Breast epithelium (tissue), 4 donors: ENCODE measurements around the gene CACHD1. TPM values are rescaled to one million over a fixed set of nuclear protein-coding genes. Genes with fewer than 3 reads are reported as not detected.

ENCODE experiments used
- DNase-seq, 2 donors: peaks; one replicate each; pipeline ENCODE4 v3.0.0-alpha.2; 2019; ENCODE audit warnings: low spot score in 2 of 2
- H3K27ac ChIP-seq, 2 donors: fragments of 200-600 bp; sonication (generic) in 1 of 2; one replicate each; pipeline ENCODE4 v1.5.1; 2016 to 2019; ENCODE audit warnings: mild to moderate bottlenecking in 1 of 2
- H3K27me3 ChIP-seq, 2 donors: fragments of 200-600 bp; sonication (generic) in 1 of 2; one replicate each; pipeline versions ENCODE4 v1.5.1 to v1.6.0; 2017 to 2019; ENCODE audit warnings: control low read depth in 1 of 2, mild to moderate bottlenecking in 1 of 2
- H3K36me3 ChIP-seq: fragments of 200-600 bp; one replicate; pipeline ENCODE4 v1.5.1; 2019
- H3K4me1 ChIP-seq, 2 donors: fragments of 200-600 bp; sonication (generic); one replicate each; pipeline ENCODE4 v1.5.1; 2016 to 2019; ENCODE audit warnings: control low read depth in 1 of 2
- H3K4me3 ChIP-seq, 3 donors: fragments of 200-600 bp; sonication (generic); 1 replicate in 2 of 3; 2 replicates in 1 of 3; pipeline ENCODE4 v1.5.1; 2016 to 2019; ENCODE audit warnings: mild to moderate bottlenecking in 3 of 3, moderate library complexity in 2 of 3
- H3K9me3 ChIP-seq, 2 donors: fragments of 200-600 bp; sonication (generic) in 1 of 2; one replicate each; pipeline ENCODE4 v1.5.1; 2016 to 2019; ENCODE audit warnings: control low read depth in 1 of 2
- POLR2A ChIP-seq: fragments of 450-650 bp; IDR thresholded peaks from one replicate; pipeline ENCODE4 v1.6.1; 2016; ENCODE audit warnings: antibody characterized with exemption, mild to moderate bottlenecking, moderate library complexity
- POLR2AphosphoS5 ChIP-seq, 3 donors: sonication (generic); formaldehyde crosslinking; IDR thresholded peaks; one replicate each; pipeline ENCODE4 v1.6.1; 2017; ENCODE audit warnings: antibody characterized with exemption in 3 of 3
- intact Hi-C: fragments of 100-400 bp; cut with DNase I; formaldehyde crosslinking; loops from one replicate; pipeline ENCODE4 v1.15.1; 2023; ENCODE audit warnings: low total_unique reads
- total RNA-seq, 3 donors: library from RNA; depleted of rRNA; stranded (reverse); fragments of >200 nt; gene quantifications; one replicate each; pipeline ENCODE4 v1.1.0, GENCODE V29; 2016
- TF ChIP-seq, protein P1 (sequence below), 3 donors: fragments of 450-650 bp; IDR thresholded peaks; one replicate each; pipeline ENCODE4 v1.5.1; 2016 to 2017; ENCODE audit warnings: antibody characterized with exemption in 3 of 3, mild to moderate bottlenecking in 3 of 3, moderate library complexity in 3 of 3

The CACHD1 gene
- total RNA-seq, 3 donors from 2014 or later = 21.6 to 31.9 (median 25.3) TPM

DNA sequence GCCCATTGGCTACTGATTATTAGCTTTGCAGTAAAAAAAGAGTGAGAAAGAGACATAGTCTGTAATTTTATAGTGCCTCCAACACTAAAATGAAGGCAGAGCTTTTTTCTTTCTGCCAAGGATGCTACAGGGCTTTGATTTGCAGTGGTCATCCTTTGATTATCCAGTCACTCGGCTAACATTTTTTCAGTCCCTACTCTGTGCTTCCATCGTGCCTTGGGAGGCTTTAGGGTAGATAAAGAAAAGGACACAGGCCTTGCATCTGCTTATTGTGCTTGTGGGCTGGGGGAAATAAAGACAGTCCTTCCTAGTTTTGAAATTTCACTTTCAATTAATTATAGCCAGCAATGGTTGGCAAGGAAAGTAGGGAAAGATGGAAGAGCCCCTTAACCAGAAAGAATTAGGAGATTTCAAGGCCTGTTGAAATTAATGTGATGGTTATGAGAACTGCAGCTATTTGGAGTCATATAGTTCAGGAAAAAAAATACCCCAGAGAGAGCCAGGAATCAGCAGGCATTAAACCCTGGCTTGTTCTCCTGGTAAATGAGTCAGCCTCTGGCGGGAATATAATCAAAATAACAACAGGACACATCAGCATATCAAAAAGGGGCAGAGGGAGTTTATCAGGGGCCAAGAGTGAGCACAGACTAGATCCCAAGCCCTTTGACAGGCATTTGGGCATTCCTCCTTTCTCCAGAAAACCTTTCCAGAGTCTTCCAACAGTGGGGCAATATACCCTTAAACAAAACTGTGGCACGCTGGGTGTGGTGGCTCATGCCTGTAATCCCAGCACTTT, 27.4 kb downstream of the CACHD1 start:
- Histone ChIP-seq H3K27ac (peak overlapping the region; percentile 6 to 60), H3K9me3 (no peaks in the 10 kb centered on the region), H3K36me3 (no peaks in the 10 kb centered on the region), H3K4me3 (no peak overlapping the region), H3K27me3 (no peaks in the 10 kb centered on the region), H3K4me1 (peaks cover 0 to 7% of the 10 kb centered on the region in 2 donors)
- TF ChIP-seq POLR2A (no peak), POLR2AphosphoS5 (IDR thresholded peaks at IDR 0.05) (no peak)
- TF ChIP-seq, protein P1, sequence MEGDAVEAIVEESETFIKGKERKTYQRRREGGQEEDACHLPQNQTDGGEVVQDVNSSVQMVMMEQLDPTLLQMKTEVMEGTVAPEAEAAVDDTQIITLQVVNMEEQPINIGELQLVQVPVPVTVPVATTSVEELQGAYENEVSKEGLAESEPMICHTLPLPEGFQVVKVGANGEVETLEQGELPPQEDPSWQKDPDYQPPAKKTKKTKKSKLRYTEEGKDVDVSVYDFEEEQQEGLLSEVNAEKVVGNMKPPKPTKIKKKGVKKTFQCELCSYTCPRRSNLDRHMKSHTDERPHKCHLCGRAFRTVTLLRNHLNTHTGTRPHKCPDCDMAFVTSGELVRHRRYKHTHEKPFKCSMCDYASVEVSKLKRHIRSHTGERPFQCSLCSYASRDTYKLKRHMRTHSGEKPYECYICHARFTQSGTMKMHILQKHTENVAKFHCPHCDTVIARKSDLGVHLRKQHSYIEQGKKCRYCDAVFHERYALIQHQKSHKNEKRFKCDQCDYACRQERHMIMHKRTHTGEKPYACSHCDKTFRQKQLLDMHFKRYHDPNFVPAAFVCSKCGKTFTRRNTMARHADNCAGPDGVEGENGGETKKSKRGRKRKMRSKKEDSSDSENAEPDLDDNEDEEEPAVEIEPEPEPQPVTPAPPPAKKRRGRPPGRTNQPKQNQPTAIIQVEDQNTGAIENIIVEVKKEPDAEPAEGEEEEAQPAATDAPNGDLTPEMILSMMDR (IDR thresholded peaks at IDR 0.05) = no peak
- DNase-seq = no peak
- intact Hi-C loops = no loop called here

DNA sequence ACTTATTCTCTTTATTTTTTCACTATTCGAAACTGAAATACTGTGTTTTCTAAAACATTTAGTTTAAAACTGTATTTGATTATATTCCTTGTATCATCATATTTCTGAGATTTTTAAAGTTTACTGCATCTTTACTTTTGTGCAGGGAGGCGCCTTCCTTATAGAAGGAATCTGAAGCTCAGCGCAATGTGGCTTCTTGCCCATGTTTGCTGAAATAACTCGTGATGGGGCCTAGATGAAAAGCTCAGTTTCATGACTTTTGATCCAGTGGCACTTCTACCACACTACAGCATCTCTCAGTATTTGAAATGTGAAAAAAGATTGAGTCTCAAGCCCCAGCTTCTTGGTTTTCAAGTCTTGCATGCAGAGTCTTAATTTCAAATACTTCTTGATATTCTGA, 28.4 kb downstream of the CACHD1 start:
- H3K36me3 ChIP-seq = no peaks in the 10 kb centered on the region
- intact Hi-C loops = no loop called here
- no peak for DNase-seq
- TF ChIP-seq POLR2AphosphoS5 (IDR thresholded peaks at IDR 0.05) (no peak), POLR2A (no peak)
- TF ChIP-seq, protein P1 (IDR thresholded peaks at IDR 0.05) = no peak
- no peak overlapping the region for H3K27ac ChIP-seq
- H3K27me3 ChIP-seq = no peaks in the 10 kb centered on the region
- peaks cover 0 to 7% of the 10 kb centered on the region in 2 donors for H3K4me1 ChIP-seq
- H3K4me3 ChIP-seq = no peak overlapping the region
- no peaks in the 10 kb centered on the region for H3K9me3 ChIP-seq

DNA sequence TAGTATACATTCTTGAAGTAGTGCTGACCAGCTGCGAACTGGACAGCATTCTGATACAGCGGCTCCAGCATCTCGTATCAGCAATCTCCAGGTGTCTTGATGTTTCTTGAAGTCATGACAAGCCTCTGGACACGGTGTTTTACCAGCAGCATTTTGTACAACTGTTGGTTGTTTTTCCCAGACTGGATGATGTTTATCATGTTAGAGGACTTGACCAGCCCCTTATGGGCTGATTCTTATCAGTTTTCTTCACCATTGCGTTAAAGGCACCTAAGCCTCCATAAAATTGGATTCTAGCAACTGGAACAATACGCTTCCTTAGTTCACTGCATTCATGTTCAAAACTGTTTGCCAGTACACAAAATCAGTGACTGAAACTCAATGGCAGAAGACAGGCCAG, 29.1 kb downstream of the CACHD1 start:
- peaks cover 0 to 7% of the 10 kb centered on the region in 2 donors for H3K4me1 ChIP-seq
- no peaks in the 10 kb centered on the region for H3K9me3 ChIP-seq
- H3K27me3 ChIP-seq = no peaks in the 10 kb centered on the region
- TF ChIP-seq, protein P1 (IDR thresholded peaks at IDR 0.05) = no peak
- no peak for TF ChIP-seq POLR2AphosphoS5 (IDR thresholded peaks at IDR 0.05)
- TF ChIP-seq POLR2A = no peak
- H3K36me3 ChIP-seq = no peaks in the 10 kb centered on the region
- intact Hi-C loops = no loop called here
- DNase-seq = no peak
- H3K4me3 ChIP-seq = no peak overlapping the region
- no peak overlapping the region for H3K27ac ChIP-seq

DNA sequence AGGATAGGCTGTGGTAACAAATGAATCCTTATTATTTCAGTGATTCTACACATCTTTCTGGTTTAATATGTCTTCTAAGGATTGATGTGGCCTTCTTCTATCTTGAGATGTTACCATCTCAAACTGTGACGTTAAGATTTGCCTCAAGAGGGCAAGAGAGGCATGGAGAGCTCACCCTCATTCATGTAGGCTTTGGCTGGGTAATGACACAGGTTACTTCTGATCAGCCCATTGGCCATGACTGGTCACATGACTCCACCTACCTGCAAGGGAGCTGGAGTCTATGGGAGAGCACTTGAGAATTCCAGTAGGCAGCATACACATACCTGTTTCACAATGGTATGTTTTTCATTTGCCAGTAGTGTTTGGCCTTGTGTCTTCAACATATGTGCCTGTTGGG, 30.0 kb downstream of the CACHD1 start:
- H3K27me3 ChIP-seq = no peaks in the 10 kb centered on the region
- intact Hi-C loops = no loop called here
- no peak overlapping the region for H3K4me3 ChIP-seq
- TF ChIP-seq POLR2A (no peak), POLR2AphosphoS5 (IDR thresholded peaks at IDR 0.05) (no peak)
- TF ChIP-seq, protein P1 (IDR thresholded peaks at IDR 0.05) = no peak
- peaks cover 0 to 7% of the 10 kb centered on the region in 2 donors for H3K4me1 ChIP-seq
- H3K9me3 ChIP-seq = no peaks in the 10 kb centered on the region
- H3K36me3 ChIP-seq = no peaks in the 10 kb centered on the region
- H3K27ac ChIP-seq = no peak overlapping the region
- DNase-seq = no peak

DNA sequence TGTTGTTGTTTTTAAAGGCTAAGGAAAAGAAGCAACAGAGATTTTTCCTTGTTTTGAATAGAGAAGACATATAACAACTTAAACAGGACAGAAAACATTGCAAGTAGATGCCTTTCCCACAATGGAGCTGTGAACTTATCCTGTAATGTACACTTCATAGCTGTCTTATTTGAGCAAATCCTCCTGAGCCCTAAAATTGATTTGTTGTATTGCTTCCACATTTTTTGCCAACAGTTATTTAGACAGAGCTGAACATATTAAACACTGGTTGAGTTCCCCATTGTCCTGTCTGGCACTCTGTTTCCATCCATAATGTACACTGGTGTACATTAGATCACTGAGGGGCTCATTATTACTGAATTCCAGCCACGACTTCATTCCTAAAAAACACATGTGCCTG, 32.2 kb downstream of the CACHD1 start:
- no peak for DNase-seq
- Histone ChIP-seq H3K27ac (no peak overlapping the region), H3K9me3 (no peaks in the 10 kb centered on the region), H3K36me3 (no peaks in the 10 kb centered on the region), H3K4me3 (no peak overlapping the region), H3K27me3 (no peaks in the 10 kb centered on the region), H3K4me1 (peaks cover 0 to 6% of the 10 kb centered on the region in 2 donors)
- intact Hi-C loops = no loop called here
- TF ChIP-seq POLR2A (no peak), POLR2AphosphoS5 (IDR thresholded peaks at IDR 0.05) (no peak)
- TF ChIP-seq, protein P1 (IDR thresholded peaks at IDR 0.05) = no peak
